KMS-11 (cell line): Measurements from ENCODE around the gene CALN1.

Experiments used
- H2AFZ ChIP-seq: fragments of 200-600 bp; sonication (generic); 2 replicates; pipeline ENCODE4 v1.6.1; 2016; ENCODE audit warnings: antibody characterized with exemption, mixed run types, low read depth
- H3K27ac ChIP-seq: fragments of 200-600 bp; sonication (generic); 2 replicates; pipeline ENCODE4 v1.6.1; 2016; ENCODE audit warnings: mild to moderate bottlenecking, mixed run types
- H3K27me3 ChIP-seq: fragments of 200-600 bp; sonication (generic); 2 replicates; pipeline ENCODE4 v1.6.1; 2017; ENCODE audit warnings: mild to moderate bottlenecking, low read depth, mixed run types, moderate library complexity; ENCODE audit not compliant: insufficient read depth
- H3K36me3 ChIP-seq: fragments of 200-600 bp; sonication (generic); 2 replicates; pipeline ENCODE4 v1.6.1; 2017; ENCODE audit warnings: mild to moderate bottlenecking, mixed run types; ENCODE audit not compliant: insufficient read depth
- H3K4me1 ChIP-seq: fragments of 200-600 bp; sonication (generic); 2 replicates; pipeline ENCODE4 v1.6.1; 2016; ENCODE audit warnings: mild to moderate bottlenecking, low read depth, mixed run types; ENCODE audit not compliant: poor library complexity, severe bottlenecking
- H3K4me2 ChIP-seq: fragments of 200-600 bp; sonication (generic); 2 replicates; pipeline ENCODE4 v1.7.0; 2016; ENCODE audit warnings: mild to moderate bottlenecking, mixed run types
- H3K4me3 ChIP-seq: fragments of 200-600 bp; sonication (generic); IDR thresholded peaks from 2 replicates; pipeline ENCODE4 v1.6.1; 2017; ENCODE audit warnings: low read depth, low read length, mixed read lengths; ENCODE audit not compliant: insufficient read depth
- H3K79me2 ChIP-seq: fragments of 200-600 bp; sonication (generic); 2 replicates; pipeline ENCODE4 v1.6.1; 2016; ENCODE audit warnings: low read depth, mixed run types; ENCODE audit not compliant: insufficient read depth
- H3K9ac ChIP-seq: fragments of 200-600 bp; sonication (generic); 2 replicates; pipeline ENCODE4 v1.6.1; 2016; ENCODE audit warnings: mild to moderate bottlenecking, mixed run types
- H4K20me1 ChIP-seq: fragments of 200-600 bp; sonication (generic); 2 replicates; pipeline ENCODE4 v1.6.1; 2016; ENCODE audit warnings: mild to moderate bottlenecking, mixed run types; ENCODE audit not compliant: insufficient read depth
- TF ChIP-seq, protein P1 (sequence below): fragments of 200-600 bp; sonication (generic); conservative IDR thresholded peaks from 2 replicates; pipeline ENCODE4 v1.6.1; 2017; ENCODE audit warnings: low read depth, mild to moderate bottlenecking, antibody characterized with exemption, low read length, moderate library complexity, mixed read lengths

CALN1 gene

DNA sequence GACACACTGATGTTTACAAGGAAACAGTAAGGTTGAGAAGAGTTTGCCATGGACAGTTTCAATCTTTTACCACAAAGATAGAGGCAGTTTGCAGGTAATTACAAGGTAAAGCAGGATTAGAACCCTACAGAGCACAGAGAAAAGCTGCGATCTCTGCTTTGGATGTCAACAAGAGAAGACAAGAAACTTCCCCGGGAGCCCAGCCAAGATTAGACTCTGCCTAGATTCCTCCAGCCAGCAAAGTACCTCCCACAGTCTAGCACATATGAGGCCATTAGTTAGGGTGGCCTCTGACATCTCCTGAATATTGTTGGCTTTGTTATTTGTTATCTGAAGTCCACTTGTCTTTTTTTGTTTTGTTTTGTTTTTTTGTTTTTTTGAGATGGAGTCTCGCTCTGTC, 178.1 kb downstream of the CALN1 start:
- Histone ChIP-seq H3K4me2 (no peak overlapping the region), H4K20me1 (no peaks in the 10 kb centered on the region), H3K4me3 (no peak overlapping the region), H3K4me1 (no peaks in the 10 kb centered on the region), H3K27ac (no peak overlapping the region), H3K79me2 (no peaks in the 10 kb centered on the region), H3K27me3 (no peaks in the 10 kb centered on the region), H3K9ac (no peak overlapping the region), H3K36me3 (no peaks in the 10 kb centered on the region), H2AFZ (no peak overlapping the region)
- TF ChIP-seq, protein P1, sequence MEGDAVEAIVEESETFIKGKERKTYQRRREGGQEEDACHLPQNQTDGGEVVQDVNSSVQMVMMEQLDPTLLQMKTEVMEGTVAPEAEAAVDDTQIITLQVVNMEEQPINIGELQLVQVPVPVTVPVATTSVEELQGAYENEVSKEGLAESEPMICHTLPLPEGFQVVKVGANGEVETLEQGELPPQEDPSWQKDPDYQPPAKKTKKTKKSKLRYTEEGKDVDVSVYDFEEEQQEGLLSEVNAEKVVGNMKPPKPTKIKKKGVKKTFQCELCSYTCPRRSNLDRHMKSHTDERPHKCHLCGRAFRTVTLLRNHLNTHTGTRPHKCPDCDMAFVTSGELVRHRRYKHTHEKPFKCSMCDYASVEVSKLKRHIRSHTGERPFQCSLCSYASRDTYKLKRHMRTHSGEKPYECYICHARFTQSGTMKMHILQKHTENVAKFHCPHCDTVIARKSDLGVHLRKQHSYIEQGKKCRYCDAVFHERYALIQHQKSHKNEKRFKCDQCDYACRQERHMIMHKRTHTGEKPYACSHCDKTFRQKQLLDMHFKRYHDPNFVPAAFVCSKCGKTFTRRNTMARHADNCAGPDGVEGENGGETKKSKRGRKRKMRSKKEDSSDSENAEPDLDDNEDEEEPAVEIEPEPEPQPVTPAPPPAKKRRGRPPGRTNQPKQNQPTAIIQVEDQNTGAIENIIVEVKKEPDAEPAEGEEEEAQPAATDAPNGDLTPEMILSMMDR, result no peak

DNA sequence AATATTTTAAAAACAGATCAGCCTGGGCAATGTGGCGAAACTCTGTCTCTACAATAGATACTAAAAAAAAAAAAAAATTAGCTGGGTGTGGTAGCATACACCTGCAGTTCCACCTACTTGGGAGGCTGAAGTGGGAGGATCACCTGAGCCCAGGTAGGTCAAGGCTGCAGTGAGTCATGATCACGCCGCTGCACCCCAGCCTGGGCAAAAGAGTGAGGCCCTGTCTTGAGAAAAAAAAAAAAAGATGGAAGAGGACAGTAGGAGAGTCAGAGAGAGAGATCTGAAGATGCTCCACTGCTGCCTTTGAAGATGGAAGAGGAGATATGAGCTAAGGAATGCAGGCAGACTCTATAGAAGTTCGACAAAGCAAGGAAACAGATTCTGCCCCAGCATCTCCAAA, 181.9 kb downstream of the CALN1 start:
- no peak overlapping the region for H2AFZ ChIP-seq
- H3K4me3 ChIP-seq, result no peak overlapping the region
- no peaks in the 10 kb centered on the region for H3K27me3 ChIP-seq
- H3K27ac ChIP-seq, result no peak overlapping the region
- no peaks in the 10 kb centered on the region for H3K4me1 ChIP-seq
- no peaks in the 10 kb centered on the region for H3K79me2 ChIP-seq
- no peaks in the 10 kb centered on the region for H4K20me1 ChIP-seq
- no peak overlapping the region for H3K9ac ChIP-seq
- H3K4me2 ChIP-seq, result no peak overlapping the region
- no peaks in the 10 kb centered on the region for H3K36me3 ChIP-seq
- TF ChIP-seq, protein P1, result no peak

DNA sequence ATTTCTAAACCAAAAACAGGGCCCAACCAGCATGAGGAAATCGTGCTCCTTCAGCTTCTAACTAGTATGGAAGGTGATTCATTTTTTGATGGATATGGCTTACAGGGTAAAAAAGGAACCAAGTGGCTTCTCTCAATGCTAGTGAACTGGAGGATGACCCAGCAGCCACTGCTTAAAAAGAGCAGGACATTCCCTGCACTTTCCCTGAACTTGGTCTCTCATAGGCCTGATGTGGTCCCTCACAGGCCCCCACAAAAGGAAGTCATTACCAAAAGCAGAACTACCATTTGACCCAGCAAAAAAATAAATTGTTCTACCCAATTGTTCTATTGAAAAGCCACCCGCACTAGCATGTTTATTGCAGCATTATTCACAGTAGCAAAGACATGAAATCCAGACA, 188.8 kb downstream of the CALN1 start:
- TF ChIP-seq, protein P1, result no peak
- no peaks in the 10 kb centered on the region for H4K20me1 ChIP-seq
- H3K4me3 ChIP-seq, result no peak overlapping the region

DNA sequence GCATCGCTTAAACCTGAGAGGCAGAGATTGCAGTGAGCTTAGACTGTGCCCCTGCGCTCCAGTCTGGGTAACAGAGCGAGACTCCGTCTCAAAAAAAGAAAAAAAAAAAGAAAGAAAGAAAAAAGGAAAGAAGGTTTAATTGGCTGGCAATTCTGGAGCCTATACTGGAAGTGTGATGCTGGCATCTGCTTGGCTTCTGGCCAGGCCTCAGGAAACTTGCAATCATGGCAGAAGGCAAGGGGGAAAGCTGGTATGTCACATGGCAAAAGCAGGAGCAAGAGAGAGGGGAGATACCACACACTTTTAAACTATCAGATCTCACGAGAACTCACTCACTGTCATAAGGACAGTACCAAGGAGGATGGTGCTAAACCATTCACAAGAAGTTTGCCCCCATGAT, 190.0 kb downstream of the CALN1 start:
- no peak overlapping the region for H2AFZ ChIP-seq
- no peak overlapping the region for H3K9ac ChIP-seq
- no peak overlapping the region for H3K4me3 ChIP-seq
- no peaks in the 10 kb centered on the region for H4K20me1 ChIP-seq
- no peak overlapping the region for H3K27ac ChIP-seq
- H3K4me2 ChIP-seq, result no peak overlapping the region
- no peaks in the 10 kb centered on the region for H3K4me1 ChIP-seq
- no peaks in the 10 kb centered on the region for H3K36me3 ChIP-seq
- TF ChIP-seq, protein P1, result no peak
- H3K27me3 ChIP-seq, result no peaks in the 10 kb centered on the region
- H3K79me2 ChIP-seq, result no peaks in the 10 kb centered on the region

More for the DNA sequence above, 188.8 kb downstream of the CALN1 start:
- no peaks in the 10 kb centered on the region for H3K27me3 ChIP-seq
- H3K4me1 ChIP-seq, result no peaks in the 10 kb centered on the region
- H3K4me2 ChIP-seq, result no peak overlapping the region
- no peaks in the 10 kb centered on the region for H3K79me2 ChIP-seq
- no peak overlapping the region for H3K27ac ChIP-seq
- no peak overlapping the region for H2AFZ ChIP-seq
- no peak overlapping the region for H3K9ac ChIP-seq
- H3K36me3 ChIP-seq, result no peaks in the 10 kb centered on the region
